Raji (cell line): ENCODE results near the gene TSPO2.

Experiments
- POLR2A ChIP-seq: IDR thresholded peaks from 2 replicates; pipeline ENCODE4 v1.6.1; 2011; ENCODE audit warnings: low read depth, low read length, control low read depth; ENCODE audit not compliant: insufficient read depth

The TSPO2 gene

DNA sequence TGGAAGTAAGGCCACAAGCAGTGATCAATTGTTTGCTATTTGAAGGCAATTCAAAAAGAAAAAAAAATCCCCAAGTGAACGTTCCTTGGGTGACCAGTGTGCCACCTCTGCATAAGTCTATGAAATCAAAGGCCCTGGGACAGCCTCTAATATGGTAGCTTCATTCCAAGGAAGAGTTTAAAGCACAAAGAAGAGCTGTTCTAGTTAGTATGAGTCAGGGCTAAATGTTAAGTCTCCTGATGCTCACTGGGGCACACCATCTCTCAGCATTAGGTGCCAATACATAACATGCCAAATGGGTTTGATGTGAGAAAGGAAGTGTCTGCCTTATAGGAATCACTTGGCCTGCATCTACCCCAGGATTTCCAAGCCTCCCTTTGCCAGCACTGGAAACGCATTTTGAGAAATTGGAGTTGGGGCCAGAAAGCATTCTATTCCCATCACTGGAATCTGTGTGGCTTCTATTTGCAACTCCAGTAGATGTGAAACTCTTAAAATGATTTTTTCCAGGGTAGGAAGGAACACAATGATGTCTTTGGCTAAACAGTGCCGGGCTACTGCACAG is 16.2 kb upstream of the TSPO2 start:
- no peak for TF ChIP-seq POLR2A

DNA sequence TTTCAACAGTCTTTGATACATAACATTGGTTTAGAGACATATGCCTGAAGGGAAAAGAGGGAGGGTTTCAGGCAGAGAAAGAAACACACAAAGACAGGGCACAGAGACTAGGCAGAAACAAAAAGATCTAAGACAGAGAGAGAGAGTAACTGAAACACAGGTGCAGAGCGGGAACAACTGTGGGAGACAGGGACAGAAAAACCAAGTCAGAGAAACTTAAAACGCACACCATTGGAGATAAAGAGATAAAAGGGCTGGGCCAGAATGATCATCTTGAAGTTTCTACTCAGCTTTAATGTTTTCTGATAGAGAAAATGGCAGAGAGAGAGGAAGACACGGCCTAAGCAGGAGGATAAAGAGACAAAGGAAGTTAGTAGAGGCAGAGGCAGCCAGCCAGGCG is 15.0 kb upstream of the TSPO2 start:
- TF ChIP-seq POLR2A: no peak

DNA sequence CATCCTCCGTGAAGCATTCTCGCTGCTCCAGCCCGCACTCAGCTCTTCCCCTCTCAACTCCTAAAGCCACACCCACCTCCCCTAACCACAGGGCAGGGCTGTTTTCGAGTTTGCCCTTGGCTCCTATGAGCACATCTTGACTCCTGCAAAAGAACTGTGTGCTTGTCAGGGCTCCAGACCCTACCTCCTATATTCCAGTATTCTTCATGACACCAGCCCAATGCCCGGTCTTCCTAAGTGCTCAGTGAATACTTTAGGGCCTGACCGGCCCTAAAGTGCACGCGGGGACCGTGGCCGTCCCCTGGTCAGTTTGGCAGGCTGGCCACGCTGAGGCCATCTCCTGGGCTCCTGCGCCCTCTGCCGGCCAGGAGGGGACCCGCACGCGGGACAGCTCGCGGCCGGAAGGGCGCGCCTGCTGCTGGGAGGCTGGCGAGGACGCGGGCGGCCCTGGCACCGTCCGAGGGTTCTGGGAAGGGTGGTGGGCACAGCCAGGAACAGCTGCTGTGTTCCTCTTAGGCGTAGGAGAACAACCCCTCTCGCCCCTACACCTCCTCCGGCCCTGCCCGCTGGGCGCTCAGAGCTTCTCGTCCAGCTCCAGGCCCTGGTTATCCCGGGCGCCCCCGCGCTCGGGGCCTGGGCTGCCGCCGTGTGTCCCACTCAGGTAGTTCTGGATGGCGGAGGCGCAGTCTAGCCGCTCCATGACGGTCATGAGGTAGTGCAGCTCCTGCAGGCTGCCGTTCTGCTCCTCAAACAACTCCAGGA is 14.3 kb upstream of the TSPO2 start:
- peak; percentile 14; the same call in 1 of the 2 replicates for TF ChIP-seq POLR2A

- no peak for TF ChIP-seq POLR2A
Measured at GRCh38 chr6:41028561-41029412, 13.5 kb upstream of the TSPO2 start.

- TF ChIP-seq POLR2A: no peak
Measured at GRCh38 chr6:41032830-41033229, 9.4 kb upstream of the TSPO2 start.

- TF ChIP-seq POLR2A: no peak
Measured at GRCh38 chr6:41033776-41034175, 8.5 kb upstream of the TSPO2 start.

DNA sequence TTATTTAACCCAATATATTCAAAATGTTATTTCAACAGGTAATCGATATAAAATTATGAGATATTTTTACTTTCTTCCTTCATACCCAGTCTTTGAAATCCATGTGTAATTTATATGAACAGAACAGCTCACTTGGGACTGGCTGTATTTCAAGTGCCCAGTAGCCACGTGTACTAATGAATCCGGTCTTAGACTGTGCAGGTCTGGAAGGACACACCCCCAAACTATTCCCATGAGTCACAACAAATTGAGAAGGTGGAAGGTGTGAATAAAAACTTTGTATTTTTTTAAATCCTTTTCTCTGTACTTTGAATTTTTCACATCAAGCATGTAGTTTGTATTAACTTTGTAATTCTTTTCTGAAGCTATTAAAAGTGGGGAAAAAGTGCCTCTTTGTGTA is 6.1 kb upstream of the TSPO2 start:
- no peak for TF ChIP-seq POLR2A

GRCh38 chr6:41036601-41037000 is 5.7 kb upstream of the TSPO2 start:
- no peak for TF ChIP-seq POLR2A

DNA sequence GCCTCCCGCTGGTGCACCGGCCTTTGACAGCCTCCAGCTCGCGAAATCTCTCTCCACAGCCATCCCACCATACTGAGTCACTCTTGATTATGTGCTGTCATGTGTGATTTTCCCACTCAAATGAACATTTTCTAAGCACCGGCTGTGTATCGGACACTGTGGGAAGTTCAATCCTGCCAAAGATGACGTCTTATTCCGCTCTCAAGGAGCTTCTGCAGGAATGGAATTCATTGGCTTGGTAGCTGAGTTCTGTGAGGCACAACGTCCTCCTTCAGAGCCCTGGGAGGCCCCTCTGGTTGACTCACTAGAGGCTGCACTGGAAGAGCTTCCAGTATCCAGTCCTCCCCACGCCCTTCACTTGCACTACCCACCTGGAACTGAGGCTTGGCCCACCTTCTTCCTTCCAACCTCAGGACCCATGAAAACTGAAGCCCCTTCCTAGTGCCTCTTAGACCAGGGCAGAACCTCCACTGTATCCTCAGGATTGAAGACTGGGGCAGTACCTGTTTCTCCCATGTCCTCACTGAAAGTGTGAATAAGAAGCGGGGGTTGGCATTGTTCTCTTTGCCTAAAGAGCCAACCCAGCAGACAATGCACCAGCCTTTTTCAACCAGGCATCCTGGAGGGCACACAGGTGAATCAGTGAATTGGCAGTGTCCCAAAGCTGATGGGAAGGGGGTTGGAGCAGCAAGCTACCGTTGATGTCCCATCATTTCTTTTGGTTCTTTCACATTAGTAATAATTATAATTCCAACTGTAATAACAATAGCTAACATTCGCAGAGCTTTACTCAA is 5.0 kb upstream of the TSPO2 start:
- no peak for TF ChIP-seq POLR2A

- no peak for TF ChIP-seq POLR2A
Measured at GRCh38 chr6:41038205-41038604, 4.1 kb upstream of the TSPO2 start.

DNA sequence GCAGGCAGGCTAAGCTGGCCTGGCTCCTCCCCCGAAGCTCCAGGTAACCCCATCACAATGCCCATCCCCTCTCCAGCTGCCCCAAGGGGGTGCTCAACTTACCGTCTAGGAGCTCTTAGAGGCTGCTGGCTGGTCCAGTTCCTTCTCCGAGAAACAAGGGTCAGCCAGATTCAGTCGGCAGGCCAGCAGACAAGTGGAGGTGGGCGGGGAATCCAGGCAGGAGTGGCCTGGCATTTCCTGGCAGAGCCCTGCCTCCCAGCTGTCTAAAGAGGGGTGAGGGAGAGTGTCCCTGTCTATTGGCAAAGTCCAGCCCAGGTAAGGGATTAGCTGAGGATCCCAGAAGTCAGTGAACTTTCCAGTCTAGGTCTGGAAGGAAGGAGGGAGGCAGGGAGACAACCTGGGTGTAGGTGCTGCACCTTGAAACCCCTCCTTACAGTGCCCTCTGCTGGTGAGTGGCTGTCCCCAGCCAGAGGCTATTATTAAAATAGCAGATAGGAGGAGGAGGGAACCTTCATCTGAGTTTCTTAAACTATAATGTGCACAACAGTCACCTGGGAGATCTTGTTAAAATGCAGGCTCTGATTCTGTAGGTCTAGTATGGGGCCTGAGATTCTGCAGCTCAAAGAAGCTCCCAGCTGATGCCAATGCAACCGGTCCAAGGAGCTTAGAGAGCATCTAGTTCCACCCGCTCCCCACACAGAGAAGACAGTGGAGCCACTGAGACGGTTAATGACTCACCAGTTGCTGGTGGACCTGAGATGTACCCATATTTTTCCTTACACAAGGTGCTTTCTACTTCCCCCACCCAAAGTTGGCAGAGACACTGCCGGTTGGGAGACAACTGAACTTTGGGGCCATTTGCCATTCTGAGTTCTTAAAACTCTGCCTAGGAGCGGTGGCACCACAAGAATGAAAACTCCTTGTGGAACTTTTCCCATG is 2.9 kb upstream of the TSPO2 start, which contains the start of gene UNC5CL:
UNC5CL (minus strand) TSS at position 162 of the 939 bp plus-strand sequence. CDS start 4,147 bp downstream, outside the sequence.
- no peak for TF ChIP-seq POLR2A

- TF ChIP-seq POLR2A: no peak
Measured at GRCh38 chr6:41040101-41040939, 1.9 kb upstream of the TSPO2 start.

- TF ChIP-seq POLR2A: no peak
Measured at GRCh38 chr6:41040940-41041536, 1.2 kb upstream of the TSPO2 start.
